ENCODE measurements around the gene PATJ.
A peak's percentile ranks its signal among the peaks of the same experiment; 100 is the strongest.
"Not testable (repeated sequence)": the region's sequence is repeated elsewhere in the genome, so short reads cannot be mapped to it uniquely, and the experiment has no call there.

Gene PATJ

DNA sequence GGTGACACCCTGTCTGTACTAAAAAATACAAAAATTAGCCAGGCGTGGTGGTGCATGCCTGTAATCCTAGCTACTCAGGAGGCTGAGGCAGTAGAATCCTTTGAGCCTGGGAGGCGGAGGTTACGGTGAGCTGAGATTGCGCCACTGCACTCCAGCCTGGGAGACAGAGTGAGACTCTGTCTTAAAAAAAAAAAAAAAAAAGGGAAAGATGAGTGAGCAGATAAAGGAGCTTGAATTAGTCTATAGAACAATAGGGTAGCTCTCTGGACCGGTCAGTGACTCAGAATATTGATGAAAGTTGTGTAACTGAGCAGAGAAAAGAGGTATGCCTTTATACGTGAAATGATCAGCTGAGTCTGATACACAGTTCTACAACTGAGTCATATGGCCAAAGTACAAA lies 95.3 kb downstream of the PATJ start:
- DNase-seq, result not testable (repeated sequence)

DNA sequence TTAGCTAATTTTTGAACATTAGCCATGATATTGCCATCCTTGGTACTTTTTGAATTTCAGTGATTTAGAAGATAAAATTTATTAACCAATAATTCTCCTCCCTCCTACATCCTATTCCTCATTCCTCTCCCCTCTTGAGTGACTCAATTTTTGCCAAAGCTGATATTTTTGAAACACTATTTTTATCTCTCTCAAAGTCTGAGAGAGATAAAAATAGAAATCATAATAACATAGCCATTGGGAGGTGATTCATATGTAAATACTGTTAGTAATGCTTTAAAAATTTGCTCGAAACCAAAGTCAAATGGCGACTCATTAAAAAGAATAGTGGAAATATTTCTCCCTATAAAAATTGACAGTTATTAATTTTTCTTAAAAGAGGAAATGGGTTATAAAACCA lies 97.4 kb downstream of the PATJ start:
- DNase-seq, result no peak

DNA sequence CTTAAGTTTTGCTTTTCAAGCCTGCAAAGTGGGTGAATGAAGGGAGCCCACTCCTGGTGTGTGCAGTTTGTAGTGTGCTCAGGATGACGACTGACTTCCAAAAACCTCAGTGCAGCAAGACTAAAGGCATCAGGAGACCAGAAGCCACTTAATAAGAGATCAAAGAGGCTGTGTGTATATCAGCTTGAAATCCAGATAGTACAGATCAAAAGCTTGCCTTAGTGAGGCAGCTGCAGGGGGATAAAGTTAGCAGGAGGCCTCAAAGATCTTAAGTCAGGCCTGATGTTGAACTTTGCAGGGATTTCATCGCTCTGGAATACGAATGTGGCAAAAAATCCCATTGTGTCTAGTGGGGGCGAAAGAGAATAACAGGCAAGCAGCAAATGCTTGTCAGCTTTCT lies 99.8 kb downstream of the PATJ start:
- DNase-seq, result no peak

DNA sequence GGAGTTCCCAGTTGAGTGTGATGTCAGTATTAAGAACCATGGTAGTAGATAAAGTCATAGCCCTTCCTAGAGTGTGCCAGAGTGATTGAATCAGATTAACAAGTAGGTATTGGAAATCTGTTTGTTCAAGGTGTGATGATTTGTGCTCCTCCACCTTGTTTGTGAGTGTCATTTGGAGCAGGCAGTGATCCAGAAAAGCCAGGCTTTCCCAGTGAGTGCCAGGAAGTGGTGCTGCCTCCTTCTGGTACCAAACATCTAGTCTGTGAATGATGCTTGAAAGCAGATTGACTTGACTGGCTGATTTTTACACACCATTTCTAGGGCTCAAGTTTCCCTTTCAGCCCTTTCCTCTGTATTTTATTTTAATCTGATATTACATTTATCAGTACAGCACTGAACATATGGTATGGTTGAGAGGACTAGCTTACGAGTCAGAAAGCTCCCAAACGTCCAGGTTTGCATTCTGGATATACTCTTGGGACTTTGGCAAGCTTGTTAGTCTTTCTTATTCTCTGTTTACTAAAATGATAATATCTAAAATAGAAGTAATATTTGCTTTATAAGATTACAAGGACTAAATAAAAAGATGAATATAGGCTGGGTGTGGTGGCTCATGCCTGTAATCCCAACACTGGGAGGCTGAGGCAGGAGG lies 100.7 kb downstream of the PATJ start:
- DNase-seq, result no peak

DNA sequence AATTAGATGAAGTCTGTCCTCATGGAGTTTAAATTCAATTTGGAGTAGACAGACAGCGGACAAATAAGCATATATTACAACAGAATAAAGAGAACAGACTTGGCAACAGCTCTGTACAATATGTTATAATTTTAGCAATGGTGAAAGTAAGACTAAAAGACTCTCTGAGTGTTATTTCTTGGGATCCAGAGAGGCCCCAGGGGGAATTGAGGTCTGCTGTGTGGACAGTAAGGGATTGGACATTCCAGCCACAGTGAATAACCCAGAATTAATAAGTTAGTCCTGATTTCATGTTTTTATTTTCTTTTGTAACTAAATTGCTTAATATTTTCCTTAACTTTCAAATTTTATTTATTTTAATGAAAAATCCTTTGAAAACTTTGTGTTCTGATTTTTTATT lies 101.7 kb downstream of the PATJ start:
- no peak for DNase-seq

DNA sequence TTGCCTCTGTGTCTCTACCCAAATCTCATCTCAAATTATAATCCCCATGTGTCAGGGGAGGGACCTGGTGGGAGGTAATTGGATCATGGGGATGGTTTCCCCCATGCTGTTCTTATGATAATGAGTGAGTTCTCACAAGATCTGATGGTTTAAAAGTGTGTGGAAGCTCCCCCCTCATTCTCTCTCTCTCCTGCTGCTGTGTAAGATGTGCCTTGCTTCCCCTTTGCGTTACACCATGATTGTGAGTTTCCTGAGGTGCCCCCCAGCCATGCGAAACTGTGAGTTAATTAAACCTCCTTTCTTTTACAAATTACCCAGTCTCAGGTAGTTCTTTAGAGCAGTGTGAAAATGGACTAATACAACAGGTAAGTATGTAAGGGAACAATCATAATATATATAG lies 102.4 kb downstream of the PATJ start:
- not testable (repeated sequence) for DNase-seq

DNA sequence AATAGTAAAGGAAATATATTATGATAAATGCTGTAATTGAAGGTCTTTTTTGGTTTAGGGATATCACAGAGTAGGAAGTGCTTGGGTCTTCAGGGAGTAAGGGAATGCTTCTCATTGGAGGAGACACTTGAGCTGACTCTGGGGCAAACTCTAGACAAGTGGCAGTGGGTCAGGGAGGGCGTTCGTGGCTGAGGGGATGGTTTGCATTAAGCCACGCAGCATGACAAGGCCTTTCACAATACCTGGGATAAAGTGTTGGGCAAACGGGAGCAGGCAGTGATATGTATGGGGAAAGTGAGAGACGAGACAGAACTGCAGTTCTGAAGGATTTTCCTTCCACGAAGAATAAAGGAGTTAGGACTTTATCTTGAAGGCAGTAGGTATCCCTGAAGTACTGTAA lies 109.0 kb downstream of the PATJ start:
- no peak for DNase-seq

DNA sequence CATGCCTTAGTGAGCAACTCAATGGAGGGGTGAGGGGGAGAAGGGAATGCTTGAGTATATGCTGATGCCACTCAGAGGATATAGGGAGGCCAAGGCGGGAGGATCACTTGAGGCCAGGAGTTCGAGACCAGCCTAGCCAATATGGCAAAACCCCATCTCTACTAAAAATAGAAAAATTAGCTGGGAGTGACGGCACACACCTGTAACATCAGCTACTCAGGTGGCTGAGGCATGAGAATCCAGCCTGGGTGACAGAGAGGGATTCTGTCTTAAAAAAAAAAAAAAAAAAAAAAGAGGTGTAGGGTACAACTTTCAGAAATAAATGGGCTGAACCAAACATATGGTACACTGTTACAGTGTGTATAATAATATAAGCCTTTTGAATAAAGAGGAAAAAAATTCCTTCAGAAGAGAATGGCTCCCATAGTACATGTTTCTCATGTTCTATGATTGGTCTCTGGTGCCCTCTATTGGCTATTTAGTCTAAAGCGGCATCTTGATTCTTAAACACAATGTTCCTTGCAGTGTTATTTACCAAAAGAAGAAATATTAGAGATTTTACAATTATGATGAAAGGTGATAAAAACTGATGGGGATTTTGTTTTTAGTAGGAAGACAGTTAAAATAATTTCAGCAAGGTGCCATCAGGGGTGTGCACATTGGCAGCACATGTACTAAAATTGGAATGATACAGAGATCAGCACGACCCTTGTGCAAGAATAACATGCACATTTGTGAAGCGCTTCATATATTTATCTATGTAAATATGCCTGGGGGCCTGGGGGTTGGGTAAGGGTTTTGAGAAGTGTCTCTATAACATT lies 109.8 kb downstream of the PATJ start:
- DNase-seq, result peak; percentile 5

GRCh38 chr1:61852670-61853015 lies 110.4 kb downstream of the PATJ start:
- no peak for DNase-seq

DNA sequence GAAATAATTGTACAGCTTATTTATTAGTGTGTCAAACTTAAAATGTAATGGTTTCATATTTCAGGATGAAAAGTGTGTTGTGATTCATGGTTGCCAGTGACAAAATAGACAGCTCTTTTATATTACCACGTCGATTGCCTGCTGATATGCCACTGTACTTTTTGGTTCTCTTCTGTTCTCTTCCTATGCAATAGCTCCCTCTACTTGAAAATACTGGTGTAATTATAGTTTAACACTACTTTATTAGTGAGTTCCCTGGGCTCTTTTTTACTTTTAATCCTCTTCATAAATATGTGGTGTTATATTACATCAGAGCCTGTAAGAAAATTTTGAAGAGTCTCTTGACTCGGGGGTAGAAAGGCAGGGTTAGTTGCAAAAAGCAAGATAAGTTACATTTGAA lies 111.3 kb downstream of the PATJ start:
- no peak for DNase-seq

- no peak for DNase-seq
Measured at GRCh38 chr1:61864489-61864888, 122.2 kb downstream of the PATJ start.

DNA sequence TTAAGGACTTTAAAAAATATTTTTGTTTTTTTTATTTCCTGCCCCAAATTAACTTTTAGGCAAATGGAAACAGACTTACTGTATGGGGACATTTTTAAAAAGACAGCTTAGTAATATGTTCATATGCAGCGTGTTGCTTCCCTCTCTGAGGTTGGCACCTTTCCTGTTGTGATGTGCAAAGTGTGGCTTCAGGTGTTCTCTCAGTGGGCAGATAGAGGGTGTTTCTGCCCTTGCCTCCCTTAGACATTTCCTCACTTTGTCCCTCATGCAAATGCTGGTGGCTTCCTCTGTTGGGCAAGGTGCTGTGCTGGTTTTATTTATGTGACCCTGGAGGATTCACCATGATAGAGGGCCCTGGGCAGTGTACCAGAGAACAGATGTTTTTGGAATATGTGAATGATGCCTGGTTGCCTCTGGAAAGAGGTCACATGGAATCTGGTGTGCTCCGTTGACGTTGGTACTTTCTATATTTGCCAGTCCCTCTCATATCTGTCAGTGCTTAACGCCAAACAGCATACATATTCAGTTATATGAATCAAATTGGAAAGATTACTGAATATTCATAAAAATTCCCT lies 123.5 kb downstream of the PATJ start:
- DNase-seq, result no peak

DNA sequence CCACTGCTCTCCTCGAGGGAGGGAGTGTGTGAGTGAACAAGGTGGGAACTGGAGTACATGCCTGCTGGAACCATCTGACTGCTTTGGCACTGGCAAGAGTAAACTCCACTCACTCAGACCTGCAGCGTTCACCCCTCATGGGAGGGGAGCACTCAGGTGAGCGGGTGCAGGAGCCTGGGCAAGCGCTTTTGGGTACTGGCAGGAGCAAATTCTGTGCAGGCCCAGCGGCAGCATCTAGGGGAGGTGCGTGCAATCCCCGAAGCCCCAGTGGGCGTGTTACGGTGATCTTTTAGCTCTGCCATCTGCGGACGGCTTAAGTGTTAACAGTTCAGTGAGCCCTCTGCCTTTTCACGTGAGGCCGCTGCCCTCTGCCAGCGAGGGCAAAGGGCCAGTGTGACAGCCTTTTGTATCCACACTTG lies 127.4 kb downstream of the PATJ start:
- DNase-seq, result no peak

DNA sequence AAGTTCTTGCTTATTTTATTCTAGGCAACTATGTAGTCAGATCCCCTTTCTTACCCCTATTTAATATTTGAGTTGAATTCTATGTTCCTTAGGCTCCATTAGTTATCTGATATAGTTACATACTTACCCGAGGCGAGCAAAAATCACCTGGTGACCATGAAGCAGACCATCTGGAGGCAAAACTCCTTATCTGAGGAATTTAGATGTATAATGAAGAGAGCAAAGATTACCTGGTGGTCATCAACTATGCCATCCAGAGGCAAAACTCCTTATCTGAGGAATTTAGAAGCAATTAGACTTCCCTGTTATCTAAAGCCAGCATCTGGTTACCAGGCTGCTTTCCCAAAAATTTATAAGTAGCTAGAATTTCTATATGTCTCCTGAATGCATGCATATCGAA lies 129.9 kb downstream of the PATJ start:
- DNase-seq, result no peak

DNA sequence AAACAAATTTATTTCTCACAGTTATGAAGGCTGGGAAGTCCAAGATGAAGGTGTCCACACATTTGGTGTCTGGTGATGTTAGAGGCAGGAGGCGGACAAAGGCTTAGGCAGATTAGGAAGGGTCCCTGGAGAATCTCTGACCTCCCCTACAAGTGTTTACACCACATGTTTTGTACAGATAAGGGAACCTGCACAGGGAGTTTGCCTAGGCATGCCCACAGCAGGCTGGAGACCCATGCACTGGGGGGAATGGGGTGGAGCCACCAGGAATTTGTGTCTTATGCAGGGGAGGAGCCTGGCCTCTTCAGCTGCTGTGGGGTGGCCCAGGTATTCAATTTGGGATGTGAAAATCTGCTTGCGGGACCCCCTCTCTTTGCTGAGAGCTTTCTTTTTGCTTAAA lies 131.3 kb downstream of the PATJ start:
- no peak for DNase-seq

DNA sequence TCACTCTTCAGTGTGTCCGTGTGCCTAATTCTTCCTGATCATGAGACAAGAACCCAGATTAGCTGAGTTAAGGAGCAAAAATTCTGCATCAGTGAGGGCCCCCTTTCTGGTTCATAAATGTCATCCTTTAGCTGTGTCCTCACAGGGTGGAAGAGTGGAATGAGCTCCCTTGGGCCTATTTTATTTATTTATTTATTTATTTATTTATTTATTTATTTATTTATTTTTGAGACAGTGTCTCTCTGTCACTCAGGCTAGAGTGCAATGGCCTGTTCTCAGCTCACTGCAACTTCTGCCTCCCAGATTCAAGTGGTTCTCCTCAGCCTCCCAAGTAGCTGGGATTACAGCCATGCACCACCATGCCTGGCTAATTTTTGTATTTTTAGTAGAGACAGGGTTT lies 131.7 kb downstream of the PATJ start:
- no peak for DNase-seq

DNA sequence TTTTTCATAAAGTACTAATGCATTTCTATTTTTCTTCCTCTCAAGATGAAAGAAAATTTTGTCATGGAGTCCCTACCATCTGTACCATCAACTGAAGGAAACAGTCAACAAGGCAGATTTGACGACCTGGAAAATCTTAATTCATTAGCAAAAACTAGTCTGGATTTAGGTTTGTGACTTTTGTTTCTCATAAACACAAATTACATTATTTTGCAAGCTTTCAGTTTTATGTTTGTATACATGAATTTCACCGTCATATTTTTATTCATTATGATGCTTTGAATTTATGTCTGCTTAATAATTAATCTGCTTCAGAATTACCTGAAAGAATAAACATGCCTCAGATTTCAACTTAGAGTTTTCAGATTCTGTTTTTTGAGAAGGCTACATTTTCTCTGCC lies 132.9 kb downstream of the PATJ start:
- no peak for DNase-seq

- DNase-seq, result not testable (repeated sequence)
Measured at GRCh38 chr1:61879887-61880474, 137.7 kb downstream of the PATJ start.

- DNase-seq, result no peak
Measured at GRCh38 chr1:61887076-61887867, 145.0 kb downstream of the PATJ start.

DNA sequence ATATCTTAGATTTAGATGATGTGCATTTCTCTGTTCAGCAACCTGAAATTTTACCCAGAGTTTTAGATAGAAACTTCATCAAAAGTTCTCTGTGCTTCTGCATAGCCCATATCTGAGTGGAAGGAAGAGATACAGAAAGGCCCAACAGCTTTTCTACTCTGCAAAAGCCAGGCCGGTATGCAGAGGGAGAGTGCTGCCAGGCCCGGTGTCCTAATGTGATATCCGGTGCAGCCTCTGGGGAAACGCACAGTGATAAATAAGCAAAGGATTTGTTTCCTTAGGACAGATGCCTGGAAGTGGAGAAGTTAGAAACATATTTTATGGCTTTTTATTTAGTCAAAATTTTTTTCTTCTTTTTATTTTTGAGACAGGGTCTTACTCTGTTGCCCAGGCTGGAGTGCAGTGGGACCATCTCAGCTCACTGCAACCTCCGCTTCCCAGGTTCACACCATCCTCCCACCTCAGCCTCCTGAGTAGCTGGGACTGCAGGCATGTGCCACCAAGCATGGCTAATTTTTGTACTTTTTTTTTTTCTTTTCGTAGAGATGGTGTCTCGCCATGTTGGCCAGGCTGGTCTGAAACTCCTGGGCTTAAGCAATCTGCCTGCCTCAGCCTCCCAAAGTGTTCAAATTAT lies 145.8 kb downstream of the PATJ start:
- no peak for DNase-seq

DNA sequence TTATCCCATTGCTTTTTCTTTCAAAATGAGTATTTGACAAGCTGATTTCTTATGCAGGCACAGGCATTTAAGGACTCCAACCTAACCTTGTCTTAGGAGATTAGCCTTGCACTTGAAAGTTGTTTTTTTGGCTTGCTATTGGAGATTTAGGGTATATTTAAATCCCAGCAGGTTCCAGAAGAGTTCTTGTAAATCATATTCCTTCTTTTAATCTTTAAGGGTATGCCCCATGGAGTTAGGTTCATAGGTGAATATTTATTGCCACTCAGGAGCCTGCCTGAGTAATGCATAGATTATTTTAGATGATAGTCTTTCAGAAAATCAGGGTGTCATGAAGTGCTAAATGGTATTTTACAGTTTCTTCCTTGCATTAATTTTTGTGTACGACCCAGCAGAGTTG lies 146.5 kb downstream of the PATJ start:
- no peak for DNase-seq

GRCh38 chr1:61890435-61890834 lies 148.2 kb downstream of the PATJ start:
- DNase-seq, result not testable (repeated sequence)

DNA sequence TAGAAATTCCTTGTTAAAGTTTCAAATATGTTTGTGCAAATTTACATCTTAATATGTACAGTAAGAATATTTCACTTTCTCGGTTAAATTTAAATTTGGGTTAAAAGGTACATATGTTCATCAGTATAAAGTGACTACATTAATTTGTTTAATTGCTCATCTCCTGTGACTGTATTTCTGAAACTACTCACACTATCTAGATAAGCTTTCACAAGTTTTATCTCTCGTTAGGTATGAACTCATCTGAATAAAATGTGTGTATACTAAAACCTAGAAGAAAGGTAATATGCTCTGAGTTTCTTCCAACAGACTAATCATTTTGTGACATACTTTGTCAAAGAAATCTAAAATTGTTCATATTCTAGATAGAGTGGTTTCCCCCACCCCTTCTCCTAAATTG lies 150.7 kb downstream of the PATJ start:
- no peak for DNase-seq

Data from activated T-cell treated with anti-CD3 and anti-CD28 coated beads for 4 hours (primary cell).